Caco-2 (cell line): ENCODE measurements around the gene CRIP1. TPM values are rescaled to one million over a fixed set of nuclear protein-coding genes. Genes with fewer than 3 reads are reported as not detected.

ENCODE experiments used
- BruUV-seq: library from RNA; stranded (reverse); fragments of 400-500 nt; replicated peaks from 2 replicates; lab custom pipeline; 2021; lab: Mats Ljungman, UMichigan
- CTCF ChIA-PET: fragments of 300-600 bp; sonication (Branson Sonifier 250); formaldehyde crosslinking; loops from one replicate; lab custom pipeline; 2022; ENCODE audit warnings: antibody characterized with exemption; lab: Charles Lee
- POLR2A ChIA-PET: fragments of 300-600 bp; sonication (Branson Sonifier 250); formaldehyde crosslinking; loops from one replicate; lab custom pipeline; 2022; ENCODE audit warnings: antibody characterized with exemption; lab: Charles Lee
- DNase-seq, 2 experiments: peaks; one replicate each; pipeline versions ENCODE4 v3.0.0 to v3.0.0-alpha.2; 2020 to 2022
- H3K27me3 ChIP-seq: replicated peaks from 2 replicates; pipeline ENCODE4 v1.6.0; 2011; ENCODE audit warnings: low read length; ENCODE audit not compliant: control insufficient read depth, insufficient read depth
- H3K36me3 ChIP-seq: 2 replicates; pipeline ENCODE4 v1.5.1; 2011; ENCODE audit warnings: low read length; ENCODE audit not compliant: control insufficient read depth, insufficient read depth
- H3K4me1 ChIP-seq: fragments of 250-450 bp; sonication (Bioruptor Pico); 2 replicates; pipeline ENCODE4 v1.5.1; 2020; ENCODE audit warnings: mild to moderate bottlenecking
- H3K4me3 ChIP-seq: 2 replicates; pipeline ENCODE4 v1.5.1; 2011; ENCODE audit warnings: low read depth, mild to moderate bottlenecking, control low read depth, low read length
- H3K9me3 ChIP-seq: fragments of 250-450 bp; sonication (Bioruptor Pico); 2 replicates; pipeline ENCODE4 v1.5.1; 2020; ENCODE audit warnings: mild to moderate bottlenecking, moderate library complexity
- H3K27ac Mint-ChIP-seq: one replicate; pipeline ENCODE4 v1.8.0; 2022; ENCODE audit warnings: mixed read lengths; ENCODE audit not compliant: unreplicated experiment
- H3K27me3 Mint-ChIP-seq: one replicate; pipeline ENCODE4 v1.8.0; 2022; ENCODE audit warnings: mixed read lengths; ENCODE audit not compliant: insufficient read depth, unreplicated experiment
- H3K36me3 Mint-ChIP-seq: one replicate; pipeline ENCODE4 v1.8.0; 2022; ENCODE audit warnings: mild to moderate bottlenecking, mixed read lengths; ENCODE audit not compliant: insufficient read depth, unreplicated experiment
- H3K4me1 Mint-ChIP-seq: one replicate; pipeline ENCODE4 v1.8.0; 2022; ENCODE audit warnings: low read depth, mixed read lengths; ENCODE audit not compliant: unreplicated experiment
- H3K4me3 Mint-ChIP-seq: one replicate; pipeline ENCODE4 v1.8.0; 2022; ENCODE audit warnings: mild to moderate bottlenecking, moderate library complexity, mixed read lengths; ENCODE audit not compliant: unreplicated experiment
- H3K9me3 Mint-ChIP-seq: one replicate; pipeline ENCODE4 v1.8.0; 2022; ENCODE audit warnings: mixed read lengths; ENCODE audit not compliant: unreplicated experiment
- CTCF ChIP-seq, 2 experiments: fragments of 200-600 bp in 1 of 2; IDR thresholded peaks; 1 replicate in 1 of 2; 2 replicates in 1 of 2; pipeline versions ENCODE4 v1.5.1 to v1.8.0; 2011 to 2022; ENCODE audit warnings: antibody characterized with exemption in 1 of 2, control low read depth in 1 of 2, inconsistent platforms in 1 of 2, low read depth in 1 of 2, low read length in 1 of 2, mild to moderate bottlenecking in 1 of 2, moderate library complexity in 1 of 2; ENCODE audit not compliant: insufficient read depth in 1 of 2, severe bottlenecking in 1 of 2, unreplicated experiment in 1 of 2
- intact Hi-C: fragments of 100-400 bp; cut with micrococcal nuclease; formaldehyde crosslinking; loops from one replicate; pipeline ENCODE4 v1.10.0; 2022; ENCODE audit not compliant: unreplicated experiment
- total RNA-seq: library from RNA; stranded (reverse); gene quantifications from 2 replicates; pipeline ENCODE4 v1.2.3, GENCODE V29; 2022

Gene CRIP1
- total RNA-seq, 1 experiment from 2014 or later = 75.1 TPM

DNA sequence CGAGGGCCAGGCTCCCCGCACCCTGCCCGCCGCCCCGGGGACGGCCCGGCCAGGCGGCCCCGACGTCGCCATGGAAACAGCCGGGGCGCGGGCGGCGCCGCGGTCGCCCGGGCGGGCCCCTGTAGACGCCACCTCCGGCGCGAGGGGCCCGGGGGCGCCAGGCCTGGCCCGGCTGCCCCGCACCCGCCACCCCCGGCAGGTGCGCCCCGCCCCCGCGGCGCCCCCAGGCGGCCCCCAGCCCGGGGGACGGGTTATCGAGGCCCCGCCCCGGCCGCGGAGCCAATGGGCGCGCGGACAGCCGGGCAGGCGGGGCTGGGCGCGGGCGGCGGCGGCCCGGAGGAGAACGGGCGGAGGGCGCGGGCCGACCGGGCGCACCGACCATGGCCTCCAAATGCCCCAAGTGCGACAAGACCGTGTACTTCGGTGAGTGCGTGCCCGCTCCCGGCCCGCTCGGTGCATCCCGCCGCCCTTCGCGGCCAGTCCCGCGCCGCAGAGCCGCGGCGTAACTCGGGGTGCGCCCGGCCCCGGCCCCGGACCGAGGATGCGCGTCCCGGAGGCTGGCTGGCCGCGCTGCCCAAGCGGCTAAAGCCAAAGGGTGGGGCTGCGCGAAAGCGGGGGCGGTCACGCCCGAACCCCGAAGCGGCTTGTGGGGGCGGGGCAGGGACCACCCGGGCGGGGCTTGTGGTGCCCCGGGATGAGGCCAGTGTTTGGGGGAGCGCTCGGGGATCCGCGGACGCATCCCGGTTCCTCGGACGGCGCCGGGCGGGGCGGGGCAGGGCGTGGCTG lies 12.0 kb upstream of the CRIP1 start, which contains the start of gene CRIP2:
TSS of gene CRIP2 (plus strand) at position 339 of the 786 bp plus-strand sequence. CDS start at position 381, 42 bp downstream.
- Mint-ChIP-seq H3K9me3 (no peaks in the 10 kb centered on the region), H3K36me3 (peaks cover 9% of the 10 kb centered on the region), H3K27ac (no peak within 1 kb of the TSS), H3K4me1 (peaks cover 1% of the 10 kb centered on the region), H3K27me3 (peaks cover 4% of the 10 kb centered on the region), H3K4me3 (peak within 1 kb of the TSS; percentile 74)
- BruUV-seq = no TSS peak
- POLR2A ChIA-PET = no interaction called here
- Histone ChIP-seq H3K27me3 (no peaks in the 10 kb centered on the region; the same call in 1 of the 2 replicates), H3K9me3 (no peaks in the 10 kb centered on the region), H3K36me3 (no peaks in the 10 kb centered on the region), H3K4me1 (peaks cover 18% of the 10 kb centered on the region), H3K4me3 (peak within 1 kb of the TSS; percentile 56)
- CTCF ChIA-PET = interaction anchor here (1.0 kb wide), 1 partner anchor 26 kb away, joined by 3 read pairs; no protein-coding TSS in a partner anchor
- intact Hi-C loops = no loop called here
- TF ChIP-seq CTCF (IDR thresholded peaks at IDR 0.05; ENCODE audit: insufficient read depth in 1 of 2, low read depth in 1 of 2, low read length in 1 of 2, severe bottlenecking in 1 of 2, unreplicated experiment in 1 of 2) = no peak
- peak in 1 of 2 experiments; percentile 76 for DNase-seq

DNA sequence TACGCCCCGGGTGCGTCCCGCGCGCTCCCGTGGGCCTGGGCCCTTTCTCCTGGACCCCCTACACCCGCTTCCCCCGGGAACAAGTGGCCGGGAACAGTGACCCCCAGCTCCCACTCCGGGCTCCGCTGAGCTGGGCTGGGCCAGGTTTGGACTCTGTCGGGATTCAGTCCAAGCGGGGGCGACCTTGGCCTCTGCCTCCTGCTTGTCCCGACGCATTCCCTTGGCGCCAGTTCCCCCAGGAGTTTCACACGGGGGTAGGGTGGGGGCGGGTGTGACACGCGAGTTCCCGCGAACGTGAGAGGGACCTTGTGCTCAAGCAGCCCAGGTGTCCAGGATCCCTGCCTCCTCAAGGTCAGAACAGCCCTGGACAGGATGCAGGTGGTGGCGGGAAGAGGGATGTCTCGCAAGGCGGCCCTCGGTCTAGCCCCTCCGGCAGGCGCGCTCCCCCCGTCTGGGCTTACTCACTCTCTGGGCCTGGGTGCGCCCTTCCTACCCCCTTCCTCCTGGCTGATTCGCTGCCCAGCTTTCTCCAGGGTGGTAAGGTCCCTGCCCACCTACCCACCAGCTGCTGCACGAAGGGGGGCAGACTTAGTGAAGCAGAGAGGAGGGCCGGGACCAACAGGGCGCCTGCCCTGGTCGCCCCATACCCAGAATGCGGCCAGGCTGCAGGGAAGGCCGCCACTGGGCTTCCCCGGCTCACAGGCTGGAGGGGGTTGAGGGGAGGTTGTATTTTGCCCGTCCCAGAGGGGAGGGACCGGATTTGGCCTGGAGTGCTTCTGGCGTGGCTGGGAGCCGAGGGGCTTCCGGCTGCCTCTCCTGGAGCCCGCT lies 11.2 kb upstream of the CRIP1 start:
- Histone ChIP-seq H3K9me3 (no peaks in the 10 kb centered on the region), H3K4me1 (peaks cover 23% of the 10 kb centered on the region), H3K4me3 (peak overlapping the region; percentile 56), H3K36me3 (no peaks in the 10 kb centered on the region), H3K27me3 (no peaks in the 10 kb centered on the region; the same call in 1 of the 2 replicates)
- no peak for DNase-seq
- no peak for TF ChIP-seq CTCF (IDR thresholded peaks at IDR 0.05; ENCODE audit: insufficient read depth in 1 of 2, low read depth in 1 of 2, low read length in 1 of 2, severe bottlenecking in 1 of 2, unreplicated experiment in 1 of 2)
- ChIA-PET CTCF (no interaction called here), POLR2A (no interaction called here)
- no peak overlapping the region for H3K27ac Mint-ChIP-seq
- peaks cover 9% of the 10 kb centered on the region for H3K36me3 Mint-ChIP-seq
- BruUV-seq = no TSS peak
- peaks cover 7% of the 10 kb centered on the region for H3K27me3 Mint-ChIP-seq
- peak overlapping the region; percentile 27 for H3K4me3 Mint-ChIP-seq
- H3K9me3 Mint-ChIP-seq = no peaks in the 10 kb centered on the region
- H3K4me1 Mint-ChIP-seq = peaks cover 6% of the 10 kb centered on the region
- intact Hi-C loops = no loop called here

DNA sequence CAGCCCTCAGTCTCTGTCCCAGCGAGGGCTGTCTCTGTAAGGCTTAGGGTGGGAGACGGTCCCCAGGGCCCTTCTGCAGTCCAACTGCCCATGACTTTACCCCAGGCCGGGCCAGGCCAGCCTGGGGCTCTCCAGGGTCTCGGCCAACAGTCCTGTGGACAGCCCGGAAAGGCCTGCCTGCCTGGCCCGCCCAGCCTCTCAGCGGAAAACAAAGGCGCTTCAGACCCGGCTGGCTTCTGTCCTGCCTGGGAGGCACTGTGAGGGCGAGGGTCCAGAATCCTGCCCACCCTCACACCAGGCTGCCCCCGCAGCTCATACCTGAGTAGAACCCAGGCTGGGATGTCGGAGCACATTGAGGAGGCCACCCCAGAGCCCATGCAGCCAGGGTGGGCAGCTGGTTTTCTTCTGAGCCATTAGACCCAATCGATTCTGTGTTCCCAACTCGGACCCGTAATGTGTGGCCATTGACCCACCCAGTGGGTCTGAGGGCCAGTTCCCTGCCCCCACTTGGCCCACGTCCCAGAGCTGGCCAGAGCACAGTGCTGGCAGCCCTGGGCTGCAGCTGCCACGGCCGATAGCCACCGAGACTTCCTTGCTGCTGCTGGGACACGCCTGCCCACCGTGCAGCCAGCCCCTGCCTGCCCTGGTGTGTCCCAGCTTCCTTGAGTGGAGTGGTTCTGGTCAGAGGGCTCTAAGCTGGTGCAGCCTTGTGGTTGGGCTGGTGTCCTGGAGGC lies 10.4 kb upstream of the CRIP1 start:
- Histone ChIP-seq H3K4me3 (no peak overlapping the region), H3K36me3 (no peaks in the 10 kb centered on the region), H3K9me3 (no peaks in the 10 kb centered on the region), H3K4me1 (peaks cover 23% of the 10 kb centered on the region), H3K27me3 (no peaks in the 10 kb centered on the region; the same call in 1 of the 2 replicates)
- intact Hi-C loops = no loop called here
- BruUV-seq = no TSS peak
- peaks cover 9% of the 10 kb centered on the region for H3K36me3 Mint-ChIP-seq
- peaks cover 6% of the 10 kb centered on the region for H3K4me1 Mint-ChIP-seq
- ChIA-PET POLR2A (no interaction called here), CTCF (no interaction called here)
- DNase-seq = no peak
- TF ChIP-seq CTCF (IDR thresholded peaks at IDR 0.05; ENCODE audit: insufficient read depth in 1 of 2, low read depth in 1 of 2, low read length in 1 of 2, severe bottlenecking in 1 of 2, unreplicated experiment in 1 of 2) = no peak
- H3K9me3 Mint-ChIP-seq = no peaks in the 10 kb centered on the region
- H3K4me3 Mint-ChIP-seq = no peak overlapping the region
- H3K27me3 Mint-ChIP-seq = peaks cover 7% of the 10 kb centered on the region
- no peak overlapping the region for H3K27ac Mint-ChIP-seq
